ENCODE data around the gene FRMD3. TPM values are rescaled to one million over a fixed set of nuclear protein-coding genes. Genes with fewer than 3 reads are reported as not detected.

FRMD3 gene
- total RNA-seq, 1 experiment from 2014 or later = 1.4 TPM

DNA sequence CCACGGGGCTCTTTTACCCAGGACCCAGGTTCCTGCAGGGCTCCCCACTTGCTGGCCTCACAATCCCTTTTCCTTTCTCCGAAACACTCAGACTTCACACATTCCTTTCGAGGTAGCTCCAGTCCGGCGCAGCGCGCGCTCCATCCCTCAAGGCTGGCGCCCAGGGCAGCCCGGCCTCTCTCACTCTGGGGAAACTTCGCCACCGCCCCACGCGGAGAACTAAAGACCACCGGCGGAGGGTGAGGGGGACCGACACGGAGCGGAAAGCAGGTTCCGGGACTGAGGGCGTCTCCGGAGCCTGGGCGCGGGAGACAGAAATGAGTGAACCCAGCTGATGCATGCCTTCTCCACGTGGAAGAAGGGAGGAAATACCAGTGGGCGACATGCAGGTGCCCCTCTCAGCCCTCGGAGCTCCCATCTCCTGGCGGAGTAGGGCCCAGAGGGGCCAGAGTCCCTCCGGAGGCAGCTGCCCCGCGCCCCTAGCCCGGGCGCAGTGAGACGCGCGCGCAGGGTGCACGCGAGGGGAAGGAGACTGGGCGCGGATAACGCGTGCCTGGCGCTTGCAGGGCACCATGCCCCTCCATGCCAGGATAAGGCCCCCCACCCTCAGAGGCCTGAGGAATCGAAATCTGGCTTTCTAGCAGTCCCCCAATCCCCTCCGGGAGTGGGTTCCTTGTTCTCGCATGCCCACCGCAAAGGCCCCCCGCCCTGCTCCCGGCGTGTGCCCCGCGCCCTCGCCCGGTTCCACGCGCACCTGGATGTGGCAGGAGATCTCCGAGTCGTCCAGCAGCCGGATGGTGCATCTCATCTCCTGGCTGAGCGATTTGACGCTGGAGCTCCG lies 650 bp downstream of the FRMD3 start (continued):
- TF ChIP-seq, protein P1, sequence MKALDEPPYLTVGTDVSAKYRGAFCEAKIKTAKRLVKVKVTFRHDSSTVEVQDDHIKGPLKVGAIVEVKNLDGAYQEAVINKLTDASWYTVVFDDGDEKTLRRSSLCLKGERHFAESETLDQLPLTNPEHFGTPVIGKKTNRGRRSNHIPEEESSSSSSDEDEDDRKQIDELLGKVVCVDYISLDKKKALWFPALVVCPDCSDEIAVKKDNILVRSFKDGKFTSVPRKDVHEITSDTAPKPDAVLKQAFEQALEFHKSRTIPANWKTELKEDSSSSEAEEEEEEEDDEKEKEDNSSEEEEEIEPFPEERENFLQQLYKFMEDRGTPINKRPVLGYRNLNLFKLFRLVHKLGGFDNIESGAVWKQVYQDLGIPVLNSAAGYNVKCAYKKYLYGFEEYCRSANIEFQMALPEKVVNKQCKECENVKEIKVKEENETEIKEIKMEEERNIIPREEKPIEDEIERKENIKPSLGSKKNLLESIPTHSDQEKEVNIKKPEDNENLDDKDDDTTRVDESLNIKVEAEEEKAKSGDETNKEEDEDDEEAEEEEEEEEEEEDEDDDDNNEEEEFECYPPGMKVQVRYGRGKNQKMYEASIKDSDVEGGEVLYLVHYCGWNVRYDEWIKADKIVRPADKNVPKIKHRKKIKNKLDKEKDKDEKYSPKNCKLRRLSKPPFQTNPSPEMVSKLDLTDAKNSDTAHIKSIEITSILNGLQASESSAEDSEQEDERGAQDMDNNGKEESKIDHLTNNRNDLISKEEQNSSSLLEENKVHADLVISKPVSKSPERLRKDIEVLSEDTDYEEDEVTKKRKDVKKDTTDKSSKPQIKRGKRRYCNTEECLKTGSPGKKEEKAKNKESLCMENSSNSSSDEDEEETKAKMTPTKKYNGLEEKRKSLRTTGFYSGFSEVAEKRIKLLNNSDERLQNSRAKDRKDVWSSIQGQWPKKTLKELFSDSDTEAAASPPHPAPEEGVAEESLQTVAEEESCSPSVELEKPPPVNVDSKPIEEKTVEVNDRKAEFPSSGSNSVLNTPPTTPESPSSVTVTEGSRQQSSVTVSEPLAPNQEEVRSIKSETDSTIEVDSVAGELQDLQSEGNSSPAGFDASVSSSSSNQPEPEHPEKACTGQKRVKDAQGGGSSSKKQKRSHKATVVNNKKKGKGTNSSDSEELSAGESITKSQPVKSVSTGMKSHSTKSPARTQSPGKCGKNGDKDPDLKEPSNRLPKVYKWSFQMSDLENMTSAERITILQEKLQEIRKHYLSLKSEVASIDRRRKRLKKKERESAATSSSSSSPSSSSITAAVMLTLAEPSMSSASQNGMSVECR (CRISPR knock-in tag; IDR thresholded peaks at IDR 0.05; ENCODE audit: borderline replicate concordance) = no peak
- TF ChIP-seq ZNF138 (CRISPR knock-in tag; conservative IDR thresholded peaks at IDR 0.05) = no peak
- no peak for TF ChIP-seq SMAD4 (CRISPR knock-in tag; IDR thresholded peaks at IDR 0.05)
- TF ChIP-seq ZNF219 (CRISPR knock-in tag; IDR thresholded peaks at IDR 0.05; ENCODE audit: borderline replicate concordance) = no peak
- no peak for TF ChIP-seq ZNF121 (CRISPR knock-in tag; IDR thresholded peaks at IDR 0.05)
- TF ChIP-seq MXD4 (CRISPR knock-in tag; IDR thresholded peaks at IDR 0.05; ENCODE audit: borderline replicate concordance) = no peak
- no peak for TF ChIP-seq SP1 (CRISPR knock-in tag; conservative IDR thresholded peaks at IDR 0.05)
- TF ChIP-seq, protein P2, sequence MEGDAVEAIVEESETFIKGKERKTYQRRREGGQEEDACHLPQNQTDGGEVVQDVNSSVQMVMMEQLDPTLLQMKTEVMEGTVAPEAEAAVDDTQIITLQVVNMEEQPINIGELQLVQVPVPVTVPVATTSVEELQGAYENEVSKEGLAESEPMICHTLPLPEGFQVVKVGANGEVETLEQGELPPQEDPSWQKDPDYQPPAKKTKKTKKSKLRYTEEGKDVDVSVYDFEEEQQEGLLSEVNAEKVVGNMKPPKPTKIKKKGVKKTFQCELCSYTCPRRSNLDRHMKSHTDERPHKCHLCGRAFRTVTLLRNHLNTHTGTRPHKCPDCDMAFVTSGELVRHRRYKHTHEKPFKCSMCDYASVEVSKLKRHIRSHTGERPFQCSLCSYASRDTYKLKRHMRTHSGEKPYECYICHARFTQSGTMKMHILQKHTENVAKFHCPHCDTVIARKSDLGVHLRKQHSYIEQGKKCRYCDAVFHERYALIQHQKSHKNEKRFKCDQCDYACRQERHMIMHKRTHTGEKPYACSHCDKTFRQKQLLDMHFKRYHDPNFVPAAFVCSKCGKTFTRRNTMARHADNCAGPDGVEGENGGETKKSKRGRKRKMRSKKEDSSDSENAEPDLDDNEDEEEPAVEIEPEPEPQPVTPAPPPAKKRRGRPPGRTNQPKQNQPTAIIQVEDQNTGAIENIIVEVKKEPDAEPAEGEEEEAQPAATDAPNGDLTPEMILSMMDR (IDR thresholded peaks at IDR 0.05) = no peak
- no peak for TF ChIP-seq JAZF1 (CRISPR knock-in tag; IDR thresholded peaks at IDR 0.05)
- TF ChIP-seq, protein P3, sequence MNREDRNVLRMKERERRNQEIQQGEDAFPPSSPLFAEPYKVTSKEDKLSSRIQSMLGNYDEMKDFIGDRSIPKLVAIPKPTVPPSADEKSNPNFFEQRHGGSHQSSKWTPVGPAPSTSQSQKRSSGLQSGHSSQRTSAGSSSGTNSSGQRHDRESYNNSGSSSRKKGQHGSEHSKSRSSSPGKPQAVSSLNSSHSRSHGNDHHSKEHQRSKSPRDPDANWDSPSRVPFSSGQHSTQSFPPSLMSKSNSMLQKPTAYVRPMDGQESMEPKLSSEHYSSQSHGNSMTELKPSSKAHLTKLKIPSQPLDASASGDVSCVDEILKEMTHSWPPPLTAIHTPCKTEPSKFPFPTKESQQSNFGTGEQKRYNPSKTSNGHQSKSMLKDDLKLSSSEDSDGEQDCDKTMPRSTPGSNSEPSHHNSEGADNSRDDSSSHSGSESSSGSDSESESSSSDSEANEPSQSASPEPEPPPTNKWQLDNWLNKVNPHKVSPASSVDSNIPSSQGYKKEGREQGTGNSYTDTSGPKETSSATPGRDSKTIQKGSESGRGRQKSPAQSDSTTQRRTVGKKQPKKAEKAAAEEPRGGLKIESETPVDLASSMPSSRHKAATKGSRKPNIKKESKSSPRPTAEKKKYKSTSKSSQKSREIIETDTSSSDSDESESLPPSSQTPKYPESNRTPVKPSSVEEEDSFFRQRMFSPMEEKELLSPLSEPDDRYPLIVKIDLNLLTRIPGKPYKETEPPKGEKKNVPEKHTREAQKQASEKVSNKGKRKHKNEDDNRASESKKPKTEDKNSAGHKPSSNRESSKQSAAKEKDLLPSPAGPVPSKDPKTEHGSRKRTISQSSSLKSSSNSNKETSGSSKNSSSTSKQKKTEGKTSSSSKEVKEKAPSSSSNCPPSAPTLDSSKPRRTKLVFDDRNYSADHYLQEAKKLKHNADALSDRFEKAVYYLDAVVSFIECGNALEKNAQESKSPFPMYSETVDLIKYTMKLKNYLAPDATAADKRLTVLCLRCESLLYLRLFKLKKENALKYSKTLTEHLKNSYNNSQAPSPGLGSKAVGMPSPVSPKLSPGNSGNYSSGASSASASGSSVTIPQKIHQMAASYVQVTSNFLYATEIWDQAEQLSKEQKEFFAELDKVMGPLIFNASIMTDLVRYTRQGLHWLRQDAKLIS (CRISPR knock-in tag; IDR thresholded peaks at IDR 0.05; ENCODE audit: borderline replicate concordance) = no peak
- TF ChIP-seq NR1H2 (CRISPR knock-in tag; IDR thresholded peaks at IDR 0.05) = no peak
- no peak for TF ChIP-seq IRF2 (CRISPR knock-in tag; IDR thresholded peaks at IDR 0.05; ENCODE audit: borderline replicate concordance, low read depth)
- no peak for TF ChIP-seq ZNF263 (CRISPR knock-in tag; IDR thresholded peaks at IDR 0.05; ENCODE audit: low read depth)
- 0 out of 2 replicates have a peak, but pooled peaks have one; percentile 34 for TF ChIP-seq TP53 (CRISPR knock-in tag; IDR thresholded peaks at IDR 0.05)
- TF ChIP-seq TEAD4 (CRISPR knock-in tag; IDR thresholded peaks at IDR 0.05) = no peak
- TF ChIP-seq CREM (CRISPR knock-in tag; IDR thresholded peaks at IDR 0.05) = no peak
- TF ChIP-seq, protein P4, sequence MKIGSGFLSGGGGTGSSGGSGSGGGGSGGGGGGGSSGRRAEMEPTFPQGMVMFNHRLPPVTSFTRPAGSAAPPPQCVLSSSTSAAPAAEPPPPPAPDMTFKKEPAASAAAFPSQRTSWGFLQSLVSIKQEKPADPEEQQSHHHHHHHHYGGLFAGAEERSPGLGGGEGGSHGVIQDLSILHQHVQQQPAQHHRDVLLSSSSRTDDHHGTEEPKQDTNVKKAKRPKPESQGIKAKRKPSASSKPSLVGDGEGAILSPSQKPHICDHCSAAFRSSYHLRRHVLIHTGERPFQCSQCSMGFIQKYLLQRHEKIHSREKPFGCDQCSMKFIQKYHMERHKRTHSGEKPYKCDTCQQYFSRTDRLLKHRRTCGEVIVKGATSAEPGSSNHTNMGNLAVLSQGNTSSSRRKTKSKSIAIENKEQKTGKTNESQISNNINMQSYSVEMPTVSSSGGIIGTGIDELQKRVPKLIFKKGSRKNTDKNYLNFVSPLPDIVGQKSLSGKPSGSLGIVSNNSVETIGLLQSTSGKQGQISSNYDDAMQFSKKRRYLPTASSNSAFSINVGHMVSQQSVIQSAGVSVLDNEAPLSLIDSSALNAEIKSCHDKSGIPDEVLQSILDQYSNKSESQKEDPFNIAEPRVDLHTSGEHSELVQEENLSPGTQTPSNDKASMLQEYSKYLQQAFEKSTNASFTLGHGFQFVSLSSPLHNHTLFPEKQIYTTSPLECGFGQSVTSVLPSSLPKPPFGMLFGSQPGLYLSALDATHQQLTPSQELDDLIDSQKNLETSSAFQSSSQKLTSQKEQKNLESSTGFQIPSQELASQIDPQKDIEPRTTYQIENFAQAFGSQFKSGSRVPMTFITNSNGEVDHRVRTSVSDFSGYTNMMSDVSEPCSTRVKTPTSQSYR (CRISPR knock-in tag; IDR thresholded peaks at IDR 0.05) = 0 out of 2 replicates have a peak, but pooled peaks have one; percentile 31
- no peak for TF ChIP-seq ESRRA (CRISPR knock-in tag; IDR thresholded peaks at IDR 0.05; ENCODE audit: borderline replicate concordance)
- TF ChIP-seq, protein P5, sequence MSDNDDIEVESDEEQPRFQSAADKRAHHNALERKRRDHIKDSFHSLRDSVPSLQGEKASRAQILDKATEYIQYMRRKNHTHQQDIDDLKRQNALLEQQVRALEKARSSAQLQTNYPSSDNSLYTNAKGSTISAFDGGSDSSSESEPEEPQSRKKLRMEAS (CRISPR knock-in tag; IDR thresholded peaks at IDR 0.05) = peak; percentile 34; the same call in 1 of the 2 replicates
- no peak for TF ChIP-seq NFE2L1 (CRISPR knock-in tag; IDR thresholded peaks at IDR 0.05)
- no peak for TF ChIP-seq RORB (CRISPR knock-in tag; IDR thresholded peaks at IDR 0.05)
- TF ChIP-seq PRRX2 (CRISPR knock-in tag; IDR thresholded peaks at IDR 0.05) = no peak
- no peak for TF ChIP-seq NFATC4 (CRISPR knock-in tag; IDR thresholded peaks at IDR 0.05)
- TF ChIP-seq, protein P6, sequence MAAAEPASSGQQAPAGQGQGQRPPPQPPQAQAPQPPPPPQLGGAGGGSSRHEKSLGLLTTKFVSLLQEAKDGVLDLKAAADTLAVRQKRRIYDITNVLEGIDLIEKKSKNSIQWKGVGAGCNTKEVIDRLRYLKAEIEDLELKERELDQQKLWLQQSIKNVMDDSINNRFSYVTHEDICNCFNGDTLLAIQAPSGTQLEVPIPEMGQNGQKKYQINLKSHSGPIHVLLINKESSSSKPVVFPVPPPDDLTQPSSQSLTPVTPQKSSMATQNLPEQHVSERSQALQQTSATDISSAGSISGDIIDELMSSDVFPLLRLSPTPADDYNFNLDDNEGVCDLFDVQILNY (CRISPR knock-in tag; IDR thresholded peaks at IDR 0.05) = 0 out of 2 replicates have a peak, but pooled peaks have one; percentile 20

All from WTC11 (cell line).